GM21529 (cell line): ENCODE data around the gene CDH4.

Experiments
- ATAC-seq: cut with Tn5 transposase; IDR thresholded peaks from one replicate; pipeline ENCODE4 v1.9.1; 2021; ENCODE audit not compliant: unreplicated experiment

CDH4 gene

GRCh38 chr20:61767761-61768494 is 515.9 kb downstream of the CDH4 start:
- ATAC-seq: no peak

DNA sequence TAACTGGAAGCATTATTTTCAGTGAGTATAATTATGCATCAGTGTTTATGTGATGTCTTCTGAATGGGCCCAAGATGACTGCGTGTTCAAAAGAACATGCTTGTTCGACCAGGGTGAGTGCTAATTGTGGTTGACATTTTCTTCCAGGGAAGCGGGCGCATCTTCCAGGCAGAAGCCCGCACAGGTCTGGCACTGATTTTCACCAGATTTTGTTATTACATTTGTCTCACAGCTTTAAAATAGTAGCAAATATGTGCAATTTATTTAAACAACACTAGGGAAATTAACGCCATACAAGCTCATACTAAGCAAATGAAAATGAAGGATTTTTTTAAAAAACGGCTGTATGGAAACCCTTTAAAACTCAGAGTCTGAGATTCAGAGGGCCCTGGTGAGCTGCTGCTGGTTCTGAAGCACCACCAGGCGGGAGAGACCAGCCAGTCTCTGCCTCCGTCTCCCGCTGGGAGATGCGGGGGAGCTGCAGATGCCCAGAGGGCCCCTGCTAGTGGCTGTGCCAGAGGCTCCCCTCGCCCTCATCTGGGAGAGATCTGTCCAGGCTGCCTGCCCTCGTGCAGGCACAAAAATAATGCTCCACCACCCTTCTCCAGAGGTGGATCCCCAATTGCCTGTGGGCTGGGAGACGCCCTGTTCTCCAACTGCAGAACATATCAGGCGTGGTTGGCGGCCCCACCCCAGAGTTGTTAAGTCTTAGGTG is 516.7 kb downstream of the CDH4 start:
- no peak for ATAC-seq

- ATAC-seq: no peak
These were observed 517.3 kb downstream of the CDH4 start for GRCh38 chr20:61769286-61769832.

- no peak for ATAC-seq
These were observed 518.1 kb downstream of the CDH4 start for GRCh38 chr20:61770113-61770585.

- no peak for ATAC-seq
These were observed 519.8 kb downstream of the CDH4 start for GRCh38 chr20:61771805-61772350.

DNA sequence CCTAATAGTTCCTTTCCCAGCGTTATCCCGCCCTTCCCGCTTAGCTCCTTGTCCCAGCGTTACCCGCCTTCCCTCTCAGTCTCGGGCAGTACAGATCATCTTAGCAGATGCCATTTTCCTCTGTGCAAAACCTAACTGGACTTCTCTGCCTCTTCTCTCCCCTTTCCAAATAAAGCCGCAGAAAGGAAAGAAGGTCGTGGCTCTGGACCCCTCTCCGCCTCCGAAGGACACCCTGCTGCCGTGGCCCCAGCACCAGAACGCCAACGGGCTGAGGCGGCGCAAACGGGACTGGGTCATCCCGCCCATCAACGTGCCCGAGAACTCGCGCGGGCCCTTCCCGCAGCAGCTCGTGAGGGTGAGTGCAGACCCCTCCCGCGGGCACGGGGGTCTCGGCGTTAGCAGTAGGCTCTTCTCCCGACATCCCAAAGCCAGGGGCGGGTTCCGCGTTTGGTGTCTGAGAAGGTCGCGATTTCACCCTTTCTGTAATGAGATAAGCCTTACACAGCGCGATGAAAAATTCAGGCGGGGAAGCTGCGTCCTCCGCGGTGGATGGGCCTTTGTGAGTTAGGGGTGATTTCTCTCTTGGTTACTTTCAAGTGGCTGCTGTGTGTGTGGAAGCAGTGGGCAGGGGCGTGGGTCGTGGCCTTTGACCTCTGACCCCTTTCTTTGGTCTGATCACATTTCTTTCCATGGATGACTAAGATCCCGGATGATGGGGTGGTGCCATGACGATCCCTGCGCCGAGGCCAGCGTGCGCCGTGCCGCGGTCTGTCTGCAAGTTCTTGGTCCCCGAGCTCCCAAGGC is 521.0 kb downstream of the CDH4 start:
- ATAC-seq: no peak

- ATAC-seq: no peak
These were observed 522.0 kb downstream of the CDH4 start for GRCh38 chr20:61773926-61774587.

DNA sequence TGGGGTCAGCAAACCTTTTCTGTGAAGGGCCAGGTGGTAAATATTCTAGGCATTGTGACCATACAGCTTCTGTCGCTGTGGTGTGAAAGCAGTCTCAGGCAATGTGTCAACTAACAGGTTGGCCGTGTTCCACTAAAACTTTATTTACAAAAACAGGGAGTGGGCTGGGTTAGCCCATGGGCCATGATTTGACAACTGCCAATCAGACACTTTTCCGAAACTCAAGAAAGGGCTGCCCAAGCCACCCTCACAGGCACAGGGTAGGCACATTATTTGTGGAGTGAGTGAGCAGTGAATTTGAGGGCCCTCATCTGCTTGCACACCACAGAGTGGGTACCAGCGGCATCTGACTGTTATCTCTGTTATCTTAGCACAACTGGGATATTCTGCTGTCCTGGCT is 523.4 kb downstream of the CDH4 start:
- no peak for ATAC-seq

GRCh38 chr20:61776491-61777075 is 524.5 kb downstream of the CDH4 start:
- ATAC-seq: no peak

DNA sequence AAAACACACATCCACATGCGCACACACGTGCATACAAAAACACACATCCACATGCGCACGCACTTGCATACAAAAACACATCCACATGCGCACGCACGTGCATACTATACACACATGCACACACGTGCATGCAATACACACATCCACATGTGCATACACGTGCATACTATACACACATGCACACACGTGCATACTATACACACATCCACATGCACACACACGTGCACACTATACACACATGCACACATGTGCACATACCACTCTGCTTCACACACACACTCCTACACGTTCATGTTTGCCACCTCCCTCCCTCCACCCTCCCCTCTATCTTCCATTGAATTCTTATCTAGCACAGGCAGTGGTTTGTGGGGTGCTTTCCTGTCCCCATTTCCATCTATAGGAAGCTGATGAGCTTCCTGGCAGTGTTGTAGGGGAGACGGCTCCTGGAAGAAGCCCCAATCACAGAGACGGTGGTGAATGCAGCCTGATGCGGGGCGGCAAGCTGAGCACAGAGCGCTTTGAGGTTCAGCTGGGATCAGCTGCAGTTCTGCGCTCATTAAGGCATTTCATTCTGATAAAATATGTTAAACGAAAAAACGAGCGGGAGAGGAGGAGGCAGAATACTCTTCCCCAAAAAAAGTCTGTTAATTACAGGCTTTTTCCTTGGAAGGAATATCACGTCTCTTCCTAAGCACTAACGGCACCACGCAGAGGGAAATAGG is 525.9 kb downstream of the CDH4 start:
- ATAC-seq: no peak

DNA sequence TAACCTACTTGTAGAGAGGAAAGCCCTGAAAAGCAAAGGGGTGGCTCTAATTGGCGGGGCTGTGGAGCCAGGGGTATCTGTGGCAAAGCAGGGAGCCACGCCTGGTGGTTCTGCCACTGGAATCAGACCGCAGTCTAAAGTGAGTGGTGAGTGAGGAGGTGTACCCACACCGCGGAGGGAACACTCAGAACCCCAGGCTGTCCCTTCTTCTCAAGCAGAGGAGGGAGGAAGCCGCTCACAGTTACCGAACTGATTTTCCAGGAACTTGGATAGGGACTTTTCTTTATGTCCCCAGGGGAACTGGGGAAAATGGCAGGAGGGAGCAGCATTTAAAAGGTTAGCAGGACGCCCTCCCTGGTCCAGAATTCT is 526.4 kb downstream of the CDH4 start:
- ATAC-seq: no peak

DNA sequence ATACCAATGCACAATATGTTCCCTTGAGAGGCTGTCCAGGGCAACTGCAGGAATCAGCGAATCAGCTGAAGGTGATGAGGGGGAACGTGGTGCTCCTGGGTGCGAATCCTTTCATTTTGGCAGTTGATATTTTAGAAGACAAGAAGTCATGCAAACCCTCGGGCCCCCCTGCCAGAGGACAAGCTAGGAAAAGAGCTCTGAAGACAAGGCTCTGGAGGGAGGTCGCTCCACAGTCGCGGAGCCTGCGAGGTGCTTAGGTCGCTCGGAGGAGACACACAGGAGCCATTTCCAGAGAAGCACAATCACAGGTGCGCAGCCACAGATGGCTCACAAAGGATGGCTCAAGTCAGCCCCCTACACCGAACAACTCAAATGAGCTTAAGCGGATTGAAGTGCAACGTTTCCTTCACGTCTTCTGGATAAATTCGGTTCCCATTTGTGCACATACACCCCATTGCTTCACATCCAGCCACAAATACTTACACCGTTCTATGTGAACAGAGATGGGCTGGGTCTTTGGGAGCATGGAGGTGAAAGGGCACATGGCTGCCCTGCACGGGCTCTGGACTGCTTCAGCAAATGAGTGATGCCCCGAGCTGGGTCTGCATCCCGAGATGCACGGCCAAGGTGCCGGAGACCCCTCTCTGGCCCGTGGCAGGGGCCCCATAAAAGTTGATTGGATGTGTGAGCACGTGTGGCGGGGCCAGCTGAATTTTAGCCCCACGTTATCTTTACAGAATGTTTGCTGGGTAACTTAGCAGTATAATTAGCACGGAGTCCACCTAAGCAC is 527.3 kb downstream of the CDH4 start:
- no peak for ATAC-seq

- no peak for ATAC-seq
These were observed 528.0 kb downstream of the CDH4 start for GRCh38 chr20:61780066-61780465.

GRCh38 chr20:61784801-61785566 is 532.9 kb downstream of the CDH4 start:
- ATAC-seq: no peak

GRCh38 chr20:61785567-61785816 is 533.4 kb downstream of the CDH4 start:
- ATAC-seq: no peak

GRCh38 chr20:61786230-61786629 is 534.2 kb downstream of the CDH4 start:
- no peak for ATAC-seq

DNA sequence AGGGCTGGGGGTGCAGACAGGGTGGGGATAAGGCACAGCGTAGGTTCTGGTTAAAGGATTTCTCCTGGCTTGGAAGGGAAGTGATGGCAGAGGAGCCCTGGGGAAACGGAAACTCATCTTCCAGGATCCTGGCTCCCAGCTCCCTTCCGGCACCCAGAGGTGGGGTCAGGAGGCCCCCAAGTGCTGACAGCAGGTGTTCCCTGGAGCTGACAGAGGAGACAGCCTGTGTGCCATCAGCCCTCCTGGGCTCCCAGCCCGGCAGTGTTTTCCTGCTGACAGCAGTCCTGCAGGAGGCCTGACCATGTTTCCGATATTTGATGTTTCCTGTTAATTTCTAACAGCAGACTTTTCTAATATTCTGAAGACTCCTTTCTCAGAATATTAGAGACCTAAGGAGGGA is 536.3 kb downstream of the CDH4 start:
- no peak for ATAC-seq

GRCh38 chr20:61789329-61789728 is 537.3 kb downstream of the CDH4 start:
- ATAC-seq: no peak
